ENCODE data around the gene WASF2. TPM values are rescaled to one million over a fixed set of nuclear protein-coding genes. Genes with fewer than 3 reads are reported as not detected.
A peak's percentile ranks its signal among the peaks of the same experiment; 100 is the strongest.

Gene WASF2
- total and polyA plus RNA-seq, 2 of the 13 experiments (the other 11 are each of a cell fraction or from before 2014, with no cell fraction given), result 10.4 to 27.7 TPM

DNA sequence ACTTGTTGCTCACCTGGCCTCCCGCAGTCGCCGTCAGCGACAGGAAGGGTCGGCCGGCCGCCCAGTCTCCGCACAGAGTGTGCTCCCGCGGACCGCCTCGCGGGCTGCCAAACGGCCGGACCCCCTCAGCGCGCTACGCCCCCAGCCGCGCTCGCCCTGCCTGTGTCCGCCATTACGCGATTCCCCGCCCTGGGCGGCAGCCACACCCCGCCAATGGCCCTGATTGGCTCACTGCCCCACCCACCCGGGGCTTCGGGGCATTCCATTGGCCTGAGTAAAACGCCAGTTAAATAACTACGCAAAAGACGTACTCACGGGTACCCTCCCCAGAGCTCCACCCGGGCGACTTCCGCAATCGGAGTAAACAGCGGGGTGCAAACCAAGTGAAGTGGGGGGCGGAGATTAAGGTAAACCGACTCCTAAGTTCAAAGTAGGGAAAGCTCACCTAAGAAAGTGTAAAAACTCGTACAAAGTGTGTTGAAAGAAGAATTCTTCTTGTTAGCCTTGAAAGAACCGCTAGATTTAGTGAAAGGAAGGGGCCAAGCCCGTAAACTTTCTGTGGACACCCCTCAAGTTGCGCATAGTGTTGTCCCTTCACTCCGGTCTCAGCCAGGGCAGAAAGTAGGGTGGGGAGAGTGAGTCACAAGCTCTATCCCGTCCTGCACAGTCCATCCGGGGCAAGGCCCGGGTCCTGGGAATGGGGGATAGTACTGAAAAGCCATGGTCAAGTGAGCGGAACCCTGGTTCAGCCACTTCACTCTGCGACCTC lies at the start of gene WASF2 (continued):
- TF ChIP-seq, protein P1, sequence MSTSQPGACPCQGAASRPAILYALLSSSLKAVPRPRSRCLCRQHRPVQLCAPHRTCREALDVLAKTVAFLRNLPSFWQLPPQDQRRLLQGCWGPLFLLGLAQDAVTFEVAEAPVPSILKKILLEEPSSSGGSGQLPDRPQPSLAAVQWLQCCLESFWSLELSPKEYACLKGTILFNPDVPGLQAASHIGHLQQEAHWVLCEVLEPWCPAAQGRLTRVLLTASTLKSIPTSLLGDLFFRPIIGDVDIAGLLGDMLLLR (CRISPR knock-in tag; IDR thresholded peaks at IDR 0.05), result no peak; the same call in 1 of the 2 replicates
- TF ChIP-seq, protein P2, sequence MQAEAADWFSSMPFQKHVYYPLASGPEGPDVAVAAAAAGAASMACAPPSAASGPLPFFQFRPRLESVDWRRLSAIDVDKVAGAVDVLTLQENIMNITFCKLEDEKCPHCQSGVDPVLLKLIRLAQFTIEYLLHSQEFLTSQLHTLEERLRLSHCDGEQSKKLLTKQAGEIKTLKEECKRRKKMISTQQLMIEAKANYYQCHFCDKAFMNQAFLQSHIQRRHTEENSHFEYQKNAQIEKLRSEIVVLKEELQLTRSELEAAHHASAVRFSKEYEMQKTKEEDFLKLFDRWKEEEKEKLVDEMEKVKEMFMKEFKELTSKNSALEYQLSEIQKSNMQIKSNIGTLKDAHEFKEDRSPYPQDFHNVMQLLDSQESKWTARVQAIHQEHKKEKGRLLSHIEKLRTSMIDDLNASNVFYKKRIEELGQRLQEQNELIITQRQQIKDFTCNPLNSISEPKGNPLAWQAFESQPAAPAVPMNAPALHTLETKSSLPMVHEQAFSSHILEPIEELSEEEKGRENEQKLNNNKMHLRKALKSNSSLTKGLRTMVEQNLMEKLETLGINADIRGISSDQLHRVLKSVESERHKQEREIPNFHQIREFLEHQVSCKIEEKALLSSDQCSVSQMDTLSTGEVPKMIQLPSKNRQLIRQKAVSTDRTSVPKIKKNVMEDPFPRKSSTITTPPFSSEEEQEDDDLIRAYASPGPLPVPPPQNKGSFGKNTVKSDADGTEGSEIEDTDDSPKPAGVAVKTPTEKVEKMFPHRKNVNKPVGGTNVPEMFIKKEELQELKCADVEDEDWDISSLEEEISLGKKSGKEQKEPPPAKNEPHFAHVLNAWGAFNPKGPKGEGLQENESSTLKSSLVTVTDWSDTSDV (CRISPR knock-in tag; IDR thresholded peaks at IDR 0.05), result no peak
- TF ChIP-seq ZNF850 (CRISPR knock-in tag; conservative IDR thresholded peaks at IDR 0.05) (no peak; the same call in 1 of the 2 replicates), JUND (CRISPR knock-in tag; IDR thresholded peaks at IDR 0.05) (peak; percentile 74; the same call in 1 of the 2 replicates), EEA1 (CRISPR knock-in tag; IDR thresholded peaks at IDR 0.05; ENCODE audit: borderline replicate concordance) (peak; percentile 89; the same call in 1 of the 2 replicates), BORCS8-MEF2B (CRISPR knock-in tag; IDR thresholded peaks at IDR 0.05) (peak; percentile 86), JARID2 (CRISPR knock-in tag; IDR thresholded peaks at IDR 0.05; ENCODE audit: insufficient replicate concordance) (no peak), ZSCAN20 (CRISPR knock-in tag; IDR thresholded peaks at IDR 0.05; ENCODE audit: borderline replicate concordance) (no peak), ZNF773 (CRISPR knock-in tag; IDR thresholded peaks at IDR 0.05; ENCODE audit: borderline replicate concordance) (no peak; the same call in 1 of the 2 replicates)
- TF ChIP-seq, protein P3, sequence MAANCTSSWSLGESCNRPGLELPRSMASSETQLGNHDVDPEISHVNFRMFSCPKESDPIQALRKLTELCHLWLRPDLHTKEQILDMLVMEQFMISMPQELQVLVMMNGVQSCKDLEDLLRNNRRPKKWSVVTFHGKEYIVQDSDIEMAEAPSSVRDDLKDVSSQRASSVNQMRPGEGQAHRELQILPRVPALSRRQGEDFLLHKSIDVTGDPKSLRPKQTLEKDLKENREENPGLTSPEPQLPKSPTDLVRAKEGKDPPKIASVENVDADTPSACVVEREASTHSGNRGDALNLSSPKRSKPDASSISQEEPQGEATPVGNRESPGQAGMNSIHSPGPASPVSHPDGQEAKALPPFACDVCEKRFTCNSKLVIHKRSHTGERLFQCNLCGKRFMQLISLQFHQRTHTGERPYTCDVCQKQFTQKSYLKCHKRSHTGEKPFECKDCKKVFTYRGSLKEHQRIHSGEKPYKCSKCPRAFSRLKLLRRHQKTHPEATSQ (CRISPR knock-in tag; IDR thresholded peaks at IDR 0.05; ENCODE audit: borderline replicate concordance), result peak; percentile 69; the same call in 1 of the 2 replicates
- TF ChIP-seq, protein P4, sequence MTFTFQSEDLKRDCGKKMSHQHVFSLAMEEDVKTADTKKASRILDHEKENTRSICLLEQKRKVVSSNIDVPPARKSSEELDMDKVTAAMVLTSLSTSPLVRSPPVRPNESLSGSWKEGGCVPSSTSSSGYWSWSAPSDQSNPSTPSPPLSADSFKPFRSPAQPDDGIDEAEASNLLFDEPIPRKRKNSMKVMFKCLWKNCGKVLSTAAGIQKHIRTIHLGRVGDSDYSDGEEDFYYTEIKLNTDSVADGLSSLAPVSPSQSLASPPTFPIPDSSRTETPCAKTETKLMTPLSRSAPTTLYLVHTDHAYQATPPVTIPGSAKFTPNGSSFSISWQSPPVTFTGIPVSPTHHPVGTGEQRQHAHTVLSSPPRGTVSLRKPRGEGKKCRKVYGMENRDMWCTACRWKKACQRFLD (CRISPR knock-in tag; IDR thresholded peaks at IDR 0.05; ENCODE audit: borderline replicate concordance), result 0 out of 2 replicates have a peak, but pooled peaks have one; percentile 9
- TF ChIP-seq, protein P5, sequence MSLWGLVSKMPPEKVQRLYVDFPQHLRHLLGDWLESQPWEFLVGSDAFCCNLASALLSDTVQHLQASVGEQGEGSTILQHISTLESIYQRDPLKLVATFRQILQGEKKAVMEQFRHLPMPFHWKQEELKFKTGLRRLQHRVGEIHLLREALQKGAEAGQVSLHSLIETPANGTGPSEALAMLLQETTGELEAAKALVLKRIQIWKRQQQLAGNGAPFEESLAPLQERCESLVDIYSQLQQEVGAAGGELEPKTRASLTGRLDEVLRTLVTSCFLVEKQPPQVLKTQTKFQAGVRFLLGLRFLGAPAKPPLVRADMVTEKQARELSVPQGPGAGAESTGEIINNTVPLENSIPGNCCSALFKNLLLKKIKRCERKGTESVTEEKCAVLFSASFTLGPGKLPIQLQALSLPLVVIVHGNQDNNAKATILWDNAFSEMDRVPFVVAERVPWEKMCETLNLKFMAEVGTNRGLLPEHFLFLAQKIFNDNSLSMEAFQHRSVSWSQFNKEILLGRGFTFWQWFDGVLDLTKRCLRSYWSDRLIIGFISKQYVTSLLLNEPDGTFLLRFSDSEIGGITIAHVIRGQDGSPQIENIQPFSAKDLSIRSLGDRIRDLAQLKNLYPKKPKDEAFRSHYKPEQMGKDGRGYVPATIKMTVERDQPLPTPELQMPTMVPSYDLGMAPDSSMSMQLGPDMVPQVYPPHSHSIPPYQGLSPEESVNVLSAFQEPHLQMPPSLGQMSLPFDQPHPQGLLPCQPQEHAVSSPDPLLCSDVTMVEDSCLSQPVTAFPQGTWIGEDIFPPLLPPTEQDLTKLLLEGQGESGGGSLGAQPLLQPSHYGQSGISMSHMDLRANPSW (CRISPR knock-in tag; IDR thresholded peaks at IDR 0.05; ENCODE audit: borderline replicate concordance), result no peak
- TF ChIP-seq, protein P6, sequence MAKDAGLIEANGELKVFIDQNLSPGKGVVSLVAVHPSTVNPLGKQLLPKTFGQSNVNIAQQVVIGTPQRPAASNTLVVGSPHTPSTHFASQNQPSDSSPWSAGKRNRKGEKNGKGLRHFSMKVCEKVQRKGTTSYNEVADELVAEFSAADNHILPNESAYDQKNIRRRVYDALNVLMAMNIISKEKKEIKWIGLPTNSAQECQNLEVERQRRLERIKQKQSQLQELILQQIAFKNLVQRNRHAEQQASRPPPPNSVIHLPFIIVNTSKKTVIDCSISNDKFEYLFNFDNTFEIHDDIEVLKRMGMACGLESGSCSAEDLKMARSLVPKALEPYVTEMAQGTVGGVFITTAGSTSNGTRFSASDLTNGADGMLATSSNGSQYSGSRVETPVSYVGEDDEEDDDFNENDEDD (CRISPR knock-in tag; IDR thresholded peaks at IDR 0.05; ENCODE audit: borderline replicate concordance), result peak; percentile 73; the same call in 1 of the 2 replicates
- TF ChIP-seq, protein P7, sequence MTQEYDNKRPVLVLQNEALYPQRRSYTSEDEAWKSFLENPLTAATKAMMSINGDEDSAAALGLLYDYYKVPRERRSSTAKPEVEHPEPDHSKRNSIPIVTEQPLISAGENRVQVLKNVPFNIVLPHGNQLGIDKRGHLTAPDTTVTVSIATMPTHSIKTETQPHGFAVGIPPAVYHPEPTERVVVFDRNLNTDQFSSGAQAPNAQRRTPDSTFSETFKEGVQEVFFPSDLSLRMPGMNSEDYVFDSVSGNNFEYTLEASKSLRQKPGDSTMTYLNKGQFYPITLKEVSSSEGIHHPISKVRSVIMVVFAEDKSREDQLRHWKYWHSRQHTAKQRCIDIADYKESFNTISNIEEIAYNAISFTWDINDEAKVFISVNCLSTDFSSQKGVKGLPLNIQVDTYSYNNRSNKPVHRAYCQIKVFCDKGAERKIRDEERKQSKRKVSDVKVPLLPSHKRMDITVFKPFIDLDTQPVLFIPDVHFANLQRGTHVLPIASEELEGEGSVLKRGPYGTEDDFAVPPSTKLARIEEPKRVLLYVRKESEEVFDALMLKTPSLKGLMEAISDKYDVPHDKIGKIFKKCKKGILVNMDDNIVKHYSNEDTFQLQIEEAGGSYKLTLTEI (CRISPR knock-in tag; conservative IDR thresholded peaks at IDR 0.05), result no peak
